ENCODE data around the gene FADD.

The FADD gene, protein sequence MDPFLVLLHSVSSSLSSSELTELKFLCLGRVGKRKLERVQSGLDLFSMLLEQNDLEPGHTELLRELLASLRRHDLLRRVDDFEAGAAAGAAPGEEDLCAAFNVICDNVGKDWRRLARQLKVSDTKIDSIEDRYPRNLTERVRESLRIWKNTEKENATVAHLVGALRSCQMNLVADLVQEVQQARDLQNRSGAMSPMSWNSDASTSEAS

DNA sequence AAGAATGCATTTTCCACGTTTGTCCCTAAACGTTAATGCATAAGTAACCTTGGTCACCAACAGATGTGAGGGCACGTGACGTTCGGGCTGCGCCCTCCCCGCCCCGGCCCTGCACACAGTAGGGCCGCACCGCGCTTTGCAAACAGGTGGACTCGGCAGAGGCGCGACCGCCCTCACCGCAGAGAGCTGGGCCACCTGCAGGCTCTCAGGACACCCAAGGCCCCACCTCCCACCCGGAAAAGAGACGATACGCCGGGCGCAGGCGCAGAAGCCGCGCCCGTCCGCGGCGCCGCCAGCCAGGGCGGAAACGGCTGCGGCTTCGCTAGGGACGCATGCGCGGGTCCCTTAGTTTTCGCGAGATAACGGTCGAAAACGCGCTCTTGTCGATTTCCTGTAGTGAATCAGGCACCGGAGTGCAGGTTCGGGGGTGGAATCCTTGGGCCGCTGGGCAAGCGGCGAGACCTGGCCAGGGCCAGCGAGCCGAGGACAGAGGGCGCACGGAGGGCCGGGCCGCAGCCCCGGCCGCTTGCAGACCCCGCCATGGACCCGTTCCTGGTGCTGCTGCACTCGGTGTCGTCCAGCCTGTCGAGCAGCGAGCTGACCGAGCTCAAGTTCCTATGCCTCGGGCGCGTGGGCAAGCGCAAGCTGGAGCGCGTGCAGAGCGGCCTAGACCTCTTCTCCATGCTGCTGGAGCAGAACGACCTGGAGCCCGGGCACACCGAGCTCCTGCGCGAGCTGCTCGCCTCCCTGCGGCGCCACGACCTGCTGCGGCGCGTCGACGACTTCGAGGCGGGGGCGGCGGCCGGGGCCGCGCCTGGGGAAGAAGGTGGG, at the start of gene FADD:
Gene FADD, plus strand, starts transcription at position 377 of the 831 bp plus-strand sequence. Its CDS starts 164 bp downstream, at position 541.
- Mint-ChIP-seq H3K36me3 (ENCODE audit: low read depth) (peaks cover 40% of the 10 kb centered on the region), H3K27me3 (ENCODE audit: low read depth) (peaks cover 6% of the 10 kb centered on the region), H3K4me1 (ENCODE audit: low read depth) (peaks cover 30% of the 10 kb centered on the region), H3K4me3 (peak within 1 kb of the TSS; percentile 97), H3K9me3 (no peaks in the 10 kb centered on the region), H3K27ac (peak within 1 kb of the TSS; percentile 97)
- DNase-seq (ENCODE audit: low spot score): peak; percentile 91

DNA sequence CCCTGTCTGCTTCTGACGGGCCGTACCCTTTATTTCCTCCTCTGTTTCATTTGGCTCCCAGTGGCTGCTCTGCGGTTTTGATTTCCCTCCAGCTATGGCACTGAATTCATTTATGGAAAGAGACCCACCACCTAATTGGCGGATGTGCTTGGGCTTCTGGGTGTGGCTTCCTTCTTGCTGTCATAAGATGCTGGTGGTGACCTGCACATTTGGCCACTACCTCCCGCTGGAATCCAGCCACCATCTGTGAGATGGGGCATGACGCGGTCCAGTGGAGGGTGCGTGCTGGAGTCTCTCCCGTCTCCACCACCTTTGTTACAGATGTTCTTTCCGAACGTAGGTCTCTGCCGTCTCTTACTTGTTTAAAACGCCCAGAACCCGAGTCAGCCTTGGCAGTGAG, 47.7 kb upstream of the FADD start:
- Mint-ChIP-seq H3K4me3 (no peak overlapping the region), H3K4me1 (ENCODE audit: low read depth) (no peaks in the 10 kb centered on the region), H3K9me3 (no peaks in the 10 kb centered on the region)

DNA sequence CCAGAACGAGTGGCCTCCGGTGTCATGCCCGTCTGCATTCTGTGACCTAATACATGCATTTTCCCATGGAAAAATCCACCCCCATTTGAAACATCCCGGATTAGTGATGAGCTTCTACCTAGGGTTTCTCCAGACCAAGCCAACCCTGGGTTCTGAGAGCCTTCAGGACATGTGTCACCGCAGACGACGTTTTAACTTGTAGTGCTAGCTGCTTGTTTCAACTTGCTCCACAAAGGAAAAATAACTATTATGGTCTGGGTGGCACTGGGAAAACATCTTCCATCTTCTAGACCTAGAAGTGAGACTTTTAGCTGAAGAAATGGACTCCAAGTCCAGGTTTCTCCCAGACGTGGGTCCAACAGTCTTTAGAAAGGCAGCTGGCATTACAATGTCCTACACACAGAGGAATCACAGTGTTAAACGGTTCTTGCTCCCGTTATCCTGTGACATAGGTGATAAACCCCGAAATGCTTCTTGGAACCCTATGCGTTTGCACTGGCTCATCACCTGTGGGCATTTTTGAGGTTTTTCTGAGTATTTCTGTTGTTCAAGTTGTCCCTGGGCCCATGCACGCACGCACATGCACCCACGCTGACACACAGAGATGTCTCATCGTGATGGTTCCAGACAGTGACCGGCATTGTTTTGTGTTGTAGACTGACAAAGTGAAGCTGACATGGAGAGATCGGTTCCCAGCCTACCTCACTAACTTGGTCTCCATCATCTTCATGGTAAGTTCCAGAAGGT, 46.6 kb upstream of the FADD start:
- no peaks in the 10 kb centered on the region for H3K27me3 Mint-ChIP-seq (ENCODE audit: low read depth)

More for the DNA sequence above, 47.7 kb upstream of the FADD start:
- no peak for DNase-seq (ENCODE audit: low spot score)
- Mint-ChIP-seq H3K27me3 (ENCODE audit: low read depth) (peaks cover 4% of the 10 kb centered on the region), H3K36me3 (ENCODE audit: low read depth) (no peaks in the 10 kb centered on the region), H3K27ac (no peak overlapping the region)

DNA sequence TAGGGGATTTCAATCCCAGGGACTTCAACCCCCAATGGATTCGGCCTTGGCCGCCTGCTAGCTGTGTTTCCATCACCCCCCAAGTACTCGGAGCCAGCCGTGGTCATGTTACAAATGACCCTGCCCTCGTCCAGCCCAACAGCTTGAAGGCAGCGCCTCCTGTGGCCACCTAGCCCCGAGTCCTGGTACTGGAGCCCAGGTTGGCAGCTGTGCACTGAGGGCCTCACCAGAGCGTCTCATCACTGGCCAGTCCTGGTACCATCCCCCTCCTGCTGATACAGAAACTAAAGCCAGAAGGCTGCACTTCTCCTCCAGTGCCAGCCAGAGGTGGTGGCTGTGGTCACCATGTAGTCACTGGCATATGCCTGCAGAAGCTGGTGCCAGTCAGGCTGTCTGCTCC, 44.9 kb upstream of the FADD start:
- no peak for DNase-seq (ENCODE audit: low spot score)
- H3K9me3 Mint-ChIP-seq: no peaks in the 10 kb centered on the region
- H3K4me3 Mint-ChIP-seq: no peak overlapping the region
- H3K36me3 Mint-ChIP-seq (ENCODE audit: low read depth): no peaks in the 10 kb centered on the region
- H3K4me1 Mint-ChIP-seq (ENCODE audit: low read depth): no peaks in the 10 kb centered on the region
- no peaks in the 10 kb centered on the region for H3K27me3 Mint-ChIP-seq (ENCODE audit: low read depth)
- H3K27ac Mint-ChIP-seq: no peak overlapping the region

More for the DNA sequence above, 46.6 kb upstream of the FADD start:
- DNase-seq (ENCODE audit: low spot score): no peak
- Mint-ChIP-seq H3K9me3 (no peaks in the 10 kb centered on the region), H3K36me3 (ENCODE audit: low read depth) (no peaks in the 10 kb centered on the region), H3K27ac (no peak overlapping the region), H3K4me3 (no peak overlapping the region), H3K4me1 (ENCODE audit: low read depth) (no peaks in the 10 kb centered on the region)

DNA sequence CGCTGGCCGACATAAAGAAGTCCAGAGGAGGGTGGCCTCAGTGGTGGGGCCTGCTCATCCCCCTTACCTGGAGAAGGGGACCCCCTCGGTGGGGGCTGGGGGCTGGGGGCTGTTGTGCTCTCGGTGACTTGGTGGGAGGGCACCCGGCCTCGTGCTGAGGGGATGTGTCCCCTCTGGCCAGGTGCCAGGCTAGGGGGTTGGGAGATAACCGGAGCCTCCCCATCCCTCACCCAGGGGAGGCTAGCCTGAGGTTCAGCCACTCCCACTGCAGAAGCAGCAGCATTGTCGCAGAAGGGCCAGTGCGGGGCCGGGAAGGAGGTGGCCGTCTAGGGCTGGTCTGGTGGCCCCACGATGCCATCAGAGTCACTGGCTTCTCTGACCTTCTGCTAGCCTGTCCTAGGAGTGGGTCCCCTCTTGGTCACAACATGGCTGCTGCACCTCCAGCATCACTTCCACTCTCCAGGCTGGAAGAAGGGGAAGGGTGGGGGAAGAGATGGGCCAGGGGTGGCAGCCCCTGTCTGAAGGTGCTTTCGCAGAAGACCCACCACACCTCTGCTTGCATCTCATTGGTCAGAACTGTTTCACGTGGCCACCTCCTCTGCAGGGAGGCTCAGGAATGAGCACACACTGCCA, 44.2 kb upstream of the FADD start:
- DNase-seq (ENCODE audit: low spot score): no peak
- Mint-ChIP-seq H3K4me1 (ENCODE audit: low read depth) (no peaks in the 10 kb centered on the region), H3K27me3 (ENCODE audit: low read depth) (no peaks in the 10 kb centered on the region), H3K9me3 (no peaks in the 10 kb centered on the region), H3K27ac (no peak overlapping the region), H3K4me3 (no peak overlapping the region), H3K36me3 (ENCODE audit: low read depth) (no peaks in the 10 kb centered on the region)

DNA sequence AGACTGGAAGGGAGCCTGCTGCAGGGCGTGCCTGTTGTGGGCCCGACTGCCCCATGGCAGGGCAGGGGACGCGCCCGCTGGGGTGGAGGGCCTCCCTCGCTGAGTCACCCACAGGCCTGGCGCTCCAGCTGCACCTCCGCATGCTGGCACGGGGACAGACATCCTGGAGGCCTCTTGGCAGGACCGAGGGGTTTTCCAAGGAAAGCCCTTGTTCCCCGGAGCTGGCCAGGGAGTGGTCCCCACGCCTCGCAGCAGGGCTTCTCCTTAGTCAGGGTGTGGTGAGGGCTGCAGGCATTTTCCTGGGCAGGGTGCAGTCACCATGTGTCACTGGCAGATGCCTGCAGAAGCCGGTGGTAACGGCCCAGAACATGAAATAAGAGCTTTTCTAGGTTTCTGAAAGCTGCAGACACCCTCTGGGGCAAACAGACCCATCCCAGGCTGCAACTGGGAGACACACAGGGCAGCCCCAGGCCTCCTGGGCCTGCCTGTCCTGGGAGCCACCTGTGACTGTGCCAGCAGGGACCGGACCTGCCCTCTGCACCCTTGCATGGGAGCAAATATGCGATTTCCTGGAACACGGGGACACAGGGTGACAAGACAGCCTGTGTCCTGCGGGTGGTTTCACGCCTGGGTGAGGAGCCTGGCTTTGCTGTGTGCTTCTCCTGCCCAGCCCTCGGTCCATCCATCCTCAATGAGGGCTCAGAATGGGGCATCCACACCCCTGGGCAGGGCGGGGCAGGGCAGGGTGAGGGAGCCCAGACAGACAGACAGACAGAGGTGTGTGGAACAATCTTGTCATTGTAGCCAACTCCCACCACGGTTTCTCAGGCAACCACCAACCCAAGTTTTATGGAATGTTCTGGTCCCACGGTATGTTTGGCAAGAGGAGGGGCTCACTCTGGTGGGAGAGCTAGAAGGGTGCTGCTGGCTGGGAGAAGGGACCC, 43.2 kb upstream of the FADD start:
- Mint-ChIP-seq H3K36me3 (ENCODE audit: low read depth) (no peaks in the 10 kb centered on the region), H3K4me3 (no peak overlapping the region), H3K4me1 (ENCODE audit: low read depth) (no peaks in the 10 kb centered on the region), H3K27ac (no peak overlapping the region), H3K27me3 (ENCODE audit: low read depth) (no peaks in the 10 kb centered on the region), H3K9me3 (no peaks in the 10 kb centered on the region)
- DNase-seq (ENCODE audit: low spot score): no peak

DNA sequence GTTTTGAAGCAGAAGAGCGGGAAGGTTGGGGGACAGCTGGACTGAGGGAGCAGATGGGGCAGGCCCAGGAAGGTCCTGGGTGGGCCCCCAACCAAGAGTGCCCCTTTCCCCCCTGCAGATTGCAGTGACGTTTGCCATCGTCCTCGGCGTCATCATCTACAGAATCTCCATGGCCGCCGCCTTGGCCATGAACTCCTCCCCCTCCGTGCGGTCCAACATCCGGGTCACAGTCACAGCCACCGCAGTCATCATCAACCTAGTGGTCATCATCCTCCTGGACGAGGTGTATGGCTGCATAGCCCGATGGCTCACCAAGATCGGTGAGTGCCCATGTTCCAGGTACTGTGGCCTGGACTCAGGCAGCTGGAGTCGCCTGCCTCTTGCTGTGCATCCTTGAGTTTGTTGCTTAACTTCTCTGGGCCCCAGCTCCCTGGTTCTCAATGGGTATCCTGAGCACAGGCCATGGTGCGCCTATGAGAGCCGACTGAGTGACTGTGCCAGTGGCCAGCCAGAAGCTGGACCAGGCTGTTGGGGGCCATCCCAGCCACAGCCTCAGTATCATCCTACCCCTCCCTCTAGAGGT, 42.0 kb upstream of the FADD start:
- no peak overlapping the region for H3K4me3 Mint-ChIP-seq
- H3K9me3 Mint-ChIP-seq: no peaks in the 10 kb centered on the region
- H3K27ac Mint-ChIP-seq: no peak overlapping the region
- H3K36me3 Mint-ChIP-seq (ENCODE audit: low read depth): no peaks in the 10 kb centered on the region
- no peaks in the 10 kb centered on the region for H3K4me1 Mint-ChIP-seq (ENCODE audit: low read depth)
- no peaks in the 10 kb centered on the region for H3K27me3 Mint-ChIP-seq (ENCODE audit: low read depth)
- no peak for DNase-seq (ENCODE audit: low spot score)

DNA sequence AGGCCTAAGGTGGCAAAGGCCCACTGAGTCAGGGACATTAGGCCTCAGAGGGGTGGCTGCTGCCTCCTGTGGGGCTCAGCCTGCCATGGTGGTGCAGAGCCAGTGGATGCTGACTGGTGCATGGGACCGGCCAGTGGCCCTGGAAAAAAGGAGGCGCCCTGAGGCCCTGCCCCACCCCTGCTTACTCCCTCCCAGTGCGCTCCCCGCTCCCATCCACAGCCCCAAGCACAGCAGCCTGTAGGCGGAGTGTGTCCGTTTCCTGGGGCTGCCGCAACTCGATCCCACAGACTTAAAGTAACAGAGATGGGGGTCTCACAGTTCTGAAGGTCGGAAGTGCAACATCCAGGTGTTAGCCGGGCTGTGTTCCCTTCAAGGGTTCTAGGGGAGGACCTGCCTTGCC, 38.4 kb upstream of the FADD start:
- no peaks in the 10 kb centered on the region for H3K27me3 Mint-ChIP-seq (ENCODE audit: low read depth)
- H3K9me3 Mint-ChIP-seq: no peaks in the 10 kb centered on the region
- no peak overlapping the region for H3K4me3 Mint-ChIP-seq
- no peaks in the 10 kb centered on the region for H3K4me1 Mint-ChIP-seq (ENCODE audit: low read depth)
- H3K27ac Mint-ChIP-seq: no peak overlapping the region
- no peaks in the 10 kb centered on the region for H3K36me3 Mint-ChIP-seq (ENCODE audit: low read depth)
- DNase-seq (ENCODE audit: low spot score): no peak

DNA sequence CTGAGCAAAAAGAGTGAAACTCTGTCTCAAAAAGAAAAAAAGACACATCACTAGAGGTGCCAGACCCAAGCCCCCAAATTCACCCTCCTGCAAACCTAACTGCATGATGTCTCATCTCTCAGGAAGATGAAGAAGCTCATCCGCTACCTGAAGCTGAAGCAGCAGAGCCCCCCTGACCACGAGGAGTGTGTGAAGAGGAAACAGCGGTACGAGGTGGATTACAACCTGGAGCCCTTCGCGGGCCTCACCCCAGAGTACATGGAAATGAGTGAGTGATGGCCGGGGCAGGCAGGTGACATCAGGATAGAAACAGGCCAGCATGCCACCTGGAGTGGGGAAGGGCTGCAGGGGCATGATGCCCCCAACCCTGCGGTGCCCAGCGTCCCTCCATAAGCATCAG, 36.0 kb upstream of the FADD start:
- no peak overlapping the region for H3K27ac Mint-ChIP-seq
- no peak overlapping the region for H3K4me3 Mint-ChIP-seq
- no peaks in the 10 kb centered on the region for H3K9me3 Mint-ChIP-seq
- no peaks in the 10 kb centered on the region for H3K27me3 Mint-ChIP-seq (ENCODE audit: low read depth)
- H3K36me3 Mint-ChIP-seq (ENCODE audit: low read depth): no peaks in the 10 kb centered on the region
- H3K4me1 Mint-ChIP-seq (ENCODE audit: low read depth): no peaks in the 10 kb centered on the region
- DNase-seq (ENCODE audit: low spot score): no peak

DNA sequence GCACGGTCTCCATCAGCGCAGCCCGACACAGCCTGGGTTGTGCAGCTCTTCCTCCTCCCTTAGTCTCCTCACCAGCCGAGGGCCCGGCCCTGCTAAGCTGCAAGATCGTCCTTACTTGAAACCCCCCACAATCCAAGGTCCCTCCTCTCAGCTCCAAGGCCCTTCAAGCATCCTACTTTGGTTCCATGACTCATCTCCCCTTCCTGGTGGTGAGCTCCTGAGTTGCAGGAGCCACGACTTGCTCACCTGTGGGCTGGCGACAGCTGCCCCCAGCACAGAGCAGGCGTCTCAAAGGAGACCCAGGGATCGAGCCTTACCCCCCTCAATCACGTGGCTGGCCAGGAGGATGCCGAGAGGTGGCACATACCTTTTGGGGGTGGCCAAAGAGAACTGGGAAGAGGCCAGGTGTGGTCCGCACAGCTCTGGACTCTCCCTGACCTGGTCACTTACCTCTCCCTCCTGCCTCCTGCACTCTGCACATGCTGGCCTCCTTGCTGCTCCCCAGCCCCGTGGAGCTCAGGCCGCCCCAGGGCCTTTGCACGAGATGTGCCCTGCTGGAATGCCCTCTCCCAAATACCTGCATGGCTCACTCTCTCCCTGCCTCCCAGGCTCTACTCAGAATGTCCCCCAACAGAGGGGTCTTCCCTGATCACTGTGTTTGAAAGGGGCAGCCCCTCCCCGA, 35.2 kb upstream of the FADD start:
- no peak overlapping the region for H3K4me3 Mint-ChIP-seq
- H3K27me3 Mint-ChIP-seq (ENCODE audit: low read depth): no peaks in the 10 kb centered on the region
- H3K27ac Mint-ChIP-seq: no peak overlapping the region
- DNase-seq (ENCODE audit: low spot score): no peak
- no peaks in the 10 kb centered on the region for H3K9me3 Mint-ChIP-seq
- no peaks in the 10 kb centered on the region for H3K4me1 Mint-ChIP-seq (ENCODE audit: low read depth)
- H3K36me3 Mint-ChIP-seq (ENCODE audit: low read depth): no peaks in the 10 kb centered on the region

DNA sequence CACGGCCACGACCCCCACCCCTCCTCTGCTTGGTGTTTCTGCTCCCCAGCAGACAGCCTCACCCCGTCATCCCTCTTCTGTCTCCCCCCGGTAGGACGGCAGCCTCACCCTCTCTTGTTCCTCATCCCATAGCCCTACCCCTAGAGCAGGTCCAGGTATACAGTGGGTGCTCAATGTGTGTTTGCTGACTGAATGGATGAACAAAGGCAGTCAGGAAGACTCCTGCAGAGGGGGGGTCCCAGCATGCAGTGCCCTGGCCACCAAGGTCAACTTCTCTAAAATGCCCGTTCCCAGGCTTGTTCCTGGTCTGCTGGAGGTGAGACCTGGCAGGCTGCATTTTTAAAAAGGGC, 34.7 kb upstream of the FADD start:
- H3K27ac Mint-ChIP-seq: no peak overlapping the region
- no peak for DNase-seq (ENCODE audit: low spot score)
- H3K27me3 Mint-ChIP-seq (ENCODE audit: low read depth): no peaks in the 10 kb centered on the region
- H3K9me3 Mint-ChIP-seq: no peaks in the 10 kb centered on the region
- no peaks in the 10 kb centered on the region for H3K36me3 Mint-ChIP-seq (ENCODE audit: low read depth)
- no peaks in the 10 kb centered on the region for H3K4me1 Mint-ChIP-seq (ENCODE audit: low read depth)
- no peak overlapping the region for H3K4me3 Mint-ChIP-seq

DNA sequence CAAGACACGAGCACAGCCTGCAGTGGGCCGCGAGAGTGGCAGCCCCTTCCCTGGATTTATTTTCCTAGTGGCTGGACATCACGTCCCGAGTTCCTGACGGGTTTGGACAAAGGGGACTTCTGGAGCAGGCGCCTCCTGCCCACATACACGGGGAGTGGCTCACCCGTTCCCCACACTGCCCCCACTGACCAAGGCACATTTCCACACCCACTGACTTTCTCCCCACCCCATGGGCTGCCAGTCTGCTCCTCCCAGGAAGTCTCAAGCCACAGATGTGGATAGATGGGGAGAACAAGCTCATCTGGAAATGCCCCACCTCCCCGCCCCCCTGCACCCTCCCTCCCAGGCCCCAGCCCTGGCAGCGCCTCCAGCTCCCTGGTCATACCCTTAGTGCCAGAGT, 34.0 kb upstream of the FADD start:
- no peaks in the 10 kb centered on the region for H3K27me3 Mint-ChIP-seq (ENCODE audit: low read depth)
- no peaks in the 10 kb centered on the region for H3K9me3 Mint-ChIP-seq
- DNase-seq (ENCODE audit: low spot score): no peak
- H3K4me3 Mint-ChIP-seq: no peak overlapping the region
- no peaks in the 10 kb centered on the region for H3K36me3 Mint-ChIP-seq (ENCODE audit: low read depth)
- H3K27ac Mint-ChIP-seq: no peak overlapping the region
- H3K4me1 Mint-ChIP-seq (ENCODE audit: low read depth): no peaks in the 10 kb centered on the region
